Endothelial cell of umbilical vein (primary cell): Measurements from ENCODE around the gene HOXD8. TPM values are rescaled to one million over a fixed set of nuclear protein-coding genes. Genes with fewer than 3 reads are reported as not detected.

Experiments
- BruUV-seq: library from RNA; stranded (reverse); fragments of 400-500 nt; replicated peaks from 2 replicates; lab custom pipeline; 2021; lab: Mats Ljungman, UMichigan
- CTCF ChIA-PET: fragments of 300-600, 350-600 bp; sonication (Branson Sonifier 250); formaldehyde crosslinking; loops from one replicate; lab custom pipeline; 2021; ENCODE audit warnings: antibody characterized with exemption, inconsistent platforms; lab: Charles Lee
- POLR2A ChIA-PET: fragments of 300-600, 350-600 bp; sonication (Branson Sonifier 250); formaldehyde crosslinking; loops from one replicate; lab custom pipeline; 2021; ENCODE audit warnings: antibody characterized with exemption, inconsistent platforms; lab: Charles Lee
- DNase-seq: peaks from one replicate; pipeline ENCODE4 v3.0.0-alpha.2; 2011; ENCODE audit warnings: low read depth, low spot score
- FAIRE-seq: peaks from 2 replicates; lab custom pipeline; 2011; peaks lifted over from hg19 to GRCh38; lab: Jason Lieb, UNC
- H2AFZ ChIP-seq: 2 replicates; pipeline ENCODE4 v1.6.0; 2012; ENCODE audit warnings: low read depth, low read length, control low read depth, inconsistent platforms
- H3K27ac ChIP-seq: 2 replicates; pipeline ENCODE4 v1.5.1; 2011; ENCODE audit warnings: low read depth, mild to moderate bottlenecking, control low read depth, low read length, moderate library complexity; ENCODE audit not compliant: insufficient read depth
- H3K27me3 ChIP-seq, 2 experiments: 2 replicates each; pipeline versions ENCODE4 v1.6.0 to v1.6.1; 2011; ENCODE audit warnings: low read length in 2 of 2, mixed read lengths in 1 of 2; ENCODE audit not compliant: control insufficient read depth in 2 of 2, insufficient read depth in 2 of 2
- H3K36me3 ChIP-seq, 2 experiments: 2 replicates in 1 of 2; 3 replicates in 1 of 2; pipeline ENCODE4 v1.5.1; 2011; ENCODE audit warnings: low read length in 2 of 2, mild to moderate bottlenecking in 1 of 2, moderate library complexity in 1 of 2; ENCODE audit not compliant: control insufficient read depth in 2 of 2, insufficient read depth in 2 of 2; ENCODE audit errors: extremely low read depth in 1 of 2
- H3K4me1 ChIP-seq: 3 replicates; pipeline ENCODE4 v1.5.1; 2011; ENCODE audit warnings: mild to moderate bottlenecking, low read length; ENCODE audit not compliant: control insufficient read depth, insufficient read depth; ENCODE audit errors: extremely low read depth
- H3K4me2 ChIP-seq: 2 replicates; pipeline ENCODE4 v1.6.1; 2011; ENCODE audit warnings: low read length, control low read depth, mixed read lengths; ENCODE audit not compliant: insufficient read depth
- H3K4me3 ChIP-seq, 3 experiments: fragments of 200-600 bp in 1 of 3; sonication (generic), shearing (Covaris generic) in 1 of 3; replicated peaks in 1 of 3; 2 replicates each; pipeline ENCODE4 v1.5.1; 2011 to 2016; ENCODE audit warnings: control low read depth in 3 of 3, low read length in 3 of 3, mild to moderate bottlenecking in 2 of 3, inconsistent platforms in 1 of 3, low read depth in 1 of 3, moderate library complexity in 1 of 3; ENCODE audit not compliant: insufficient read depth in 1 of 3
- H3K79me2 ChIP-seq: 2 replicates; pipeline ENCODE4 v1.6.0; 2012; ENCODE audit warnings: low read length, inconsistent platforms; ENCODE audit not compliant: control insufficient read depth, insufficient read depth
- H3K9ac ChIP-seq: replicated peaks from 2 replicates; pipeline ENCODE3; 2011; ENCODE audit warnings: low read length, control low read depth; ENCODE audit not compliant: insufficient read depth; ENCODE audit errors: extremely low read depth
- H3K9me1 ChIP-seq: replicated peaks from 3 replicates; pipeline ENCODE4 v1.6.0; 2011; ENCODE audit warnings: mild to moderate bottlenecking, low read length; ENCODE audit not compliant: control insufficient read depth, insufficient read depth; ENCODE audit errors: extremely low read depth
- H3K9me3 ChIP-seq: replicated peaks from 2 replicates; pipeline ENCODE4 v1.5.1; 2012; ENCODE audit warnings: low read length, inconsistent platforms; ENCODE audit not compliant: control insufficient read depth, insufficient read depth
- H4K20me1 ChIP-seq: replicated peaks from 2 replicates; pipeline ENCODE3; 2011; ENCODE audit warnings: mild to moderate bottlenecking, low read length; ENCODE audit not compliant: control insufficient read depth, insufficient read depth; ENCODE audit errors: extremely low read depth
- EZH2 ChIP-seq: IDR thresholded peaks from 2 replicates; pipeline ENCODE4 v1.6.1; 2012; ENCODE audit warnings: borderline replicate concordance, low read depth, mild to moderate bottlenecking, moderate library complexity, low read length, inconsistent platforms; ENCODE audit not compliant: severe bottlenecking
- FOS ChIP-seq: IDR thresholded peaks from 2 replicates; pipeline ENCODE4 v1.6.1; 2011; ENCODE audit warnings: mild to moderate bottlenecking, low read length, moderate library complexity, borderline replicate concordance; ENCODE audit not compliant: insufficient read depth
- GATA2 ChIP-seq: IDR thresholded peaks from 2 replicates; pipeline ENCODE4 v1.7.0; 2011; ENCODE audit warnings: low read depth, mild to moderate bottlenecking, moderate library complexity, mixed read lengths, low read length; ENCODE audit not compliant: insufficient read length, insufficient read depth
- JUN ChIP-seq: IDR thresholded peaks from 2 replicates; pipeline ENCODE4 v1.6.1; 2011; ENCODE audit warnings: borderline replicate concordance, low read depth; ENCODE audit not compliant: insufficient read length, insufficient read depth
- MYC ChIP-seq: IDR thresholded peaks from one replicate; pipeline ENCODE4 v1.6.1; 2011; ENCODE audit warnings: mild to moderate bottlenecking, low read depth, low read length
- POLR2A ChIP-seq: IDR thresholded peaks from 2 replicates; pipeline ENCODE4 v1.6.1; 2012; ENCODE audit warnings: low read depth, mild to moderate bottlenecking, control low read depth, low read length
- POLR2AphosphoS5 ChIP-seq: IDR thresholded peaks from 2 replicates; pipeline ENCODE4 v1.6.1; 2012; ENCODE audit warnings: low read depth, mild to moderate bottlenecking, control low read depth, low read length, moderate library complexity; ENCODE audit not compliant: insufficient read depth
- dilution Hi-C: fragments of 300-500 bp; cut with MboI; formaldehyde crosslinking; loops from one replicate; pipeline ENCODE4 v1.15.0; 2019; ENCODE audit warnings: low sequenced_read_pairs; ENCODE audit not compliant: extremely low pct_ligation_motif_present
- intact Hi-C: fragments of 100-400 bp; cut with micrococcal nuclease; formaldehyde crosslinking; loops from one replicate; pipeline ENCODE4 v1.10.0; 2022
- polyA plus RNA-seq, 4 experiments: library from polyadenylated mRNA; depleted of rRNA in 3 of 4; stranded (reverse) in 3 of 4; unstranded in 1 of 4; fragments of >200 nt; gene quantifications; 2 replicates each; pipeline versions ENCODE4 v1.2.1 to v1.2.3, GENCODE V29; 2011 to 2012; ENCODE audit warnings: missing spikeins in 1 of 4
- total RNA-seq: library from RNA; stranded (reverse); gene quantifications from 2 replicates; pipeline ENCODE4 v1.2.3, GENCODE V29; 2021
- TF ChIP-seq, protein P1 (sequence below): IDR thresholded peaks from 2 replicates; pipeline ENCODE4 v1.6.1; 2011; ENCODE audit not compliant: insufficient read depth, insufficient read length
- TF ChIP-seq, protein P2 (sequence below), 2 donors: IDR thresholded peaks; 1 replicate in 1 of 2; 2 replicates in 1 of 2; pipeline ENCODE4 v1.5.1; 2011; ENCODE audit warnings: low read length in 2 of 2, mild to moderate bottlenecking in 2 of 2, moderate library complexity in 2 of 2, control low read depth in 1 of 2, inconsistent platforms in 1 of 2, low read depth in 1 of 2; ENCODE audit not compliant: insufficient read depth in 1 of 2; ENCODE audit errors: extremely low read depth in 1 of 2

HOXD8 gene
- total and polyA plus RNA-seq, 2 donors (not counting 3 experiments of a cell fraction or from before 2014, with no cell fraction given), result 6.4 to 15.6 TPM

DNA sequence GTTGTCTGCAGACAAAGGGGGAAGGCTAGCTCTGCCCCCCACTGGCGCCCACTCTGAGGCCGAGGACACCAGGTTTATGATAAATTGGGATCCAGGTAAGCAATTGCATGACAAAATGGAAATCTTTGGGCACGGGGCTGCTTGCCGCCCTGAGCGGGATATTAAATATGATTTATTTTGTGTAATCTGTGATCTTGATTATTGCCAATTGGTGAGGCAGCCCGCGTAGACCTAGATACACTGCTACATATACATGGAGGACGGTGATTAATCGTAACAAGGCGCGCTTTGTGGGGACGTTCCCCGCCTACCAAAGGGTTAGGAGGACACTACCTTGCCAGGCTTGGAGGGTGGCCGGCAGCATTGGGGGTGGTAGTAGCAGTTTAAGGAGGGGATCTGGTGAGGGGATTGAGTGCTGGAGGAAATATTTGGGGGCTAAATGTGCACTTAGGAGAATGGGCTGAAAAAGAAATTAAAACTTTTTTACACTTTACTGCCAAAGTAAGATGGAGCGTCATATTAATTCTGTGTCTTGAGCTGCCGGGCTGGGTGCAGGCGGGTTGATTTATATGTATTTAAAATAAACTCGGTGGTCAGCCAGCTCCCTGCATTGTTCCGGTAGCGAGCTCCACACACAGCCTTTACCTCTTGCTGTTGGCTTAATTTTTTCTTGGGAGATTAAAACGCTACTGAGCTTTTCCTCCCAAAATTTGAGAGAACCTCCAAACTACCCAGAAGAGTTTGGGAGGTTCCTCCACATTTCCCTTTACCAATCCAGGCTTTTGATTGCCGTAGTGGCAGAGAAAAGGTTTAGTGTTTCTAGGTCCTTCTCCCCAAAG lies 31.7 kb downstream of the HOXD8 start:
- DNase-seq (no peak), FAIRE-seq (no peak)
- Histone ChIP-seq H3K27me3 (peaks cover 5 to 15% of the 10 kb centered on the region in 2 experiments), H2AFZ (no peak overlapping the region), H3K36me3 (no peaks in the 10 kb centered on the region), H3K79me2 (no peaks in the 10 kb centered on the region), H3K4me2 (no peak overlapping the region), H3K4me1 (peaks cover 3% of the 10 kb centered on the region), H3K27ac (no peak overlapping the region), H3K4me3 (no peak overlapping the region), H4K20me1 (no peaks in the 10 kb centered on the region), H3K9ac (no peak overlapping the region), H3K9me3 (no peaks in the 10 kb centered on the region), H3K9me1 (no peaks in the 10 kb centered on the region)
- CTCF ChIA-PET, result interaction anchor here (0.7 to 3.4 kb wide), 7 partner anchors 10 to 1004 kb away, joined by 3 to 18 read pairs (median 4); partner anchors contain the start of gene MTX2
- dilution Hi-C loops, result no loop called here
- POLR2A ChIA-PET, result no interaction called here
- BruUV-seq, result no TSS peak
- TF ChIP-seq JUN, result no peak
- no peak for TF ChIP-seq POLR2AphosphoS5
- no peak for TF ChIP-seq POLR2A
- TF ChIP-seq, protein P1, sequence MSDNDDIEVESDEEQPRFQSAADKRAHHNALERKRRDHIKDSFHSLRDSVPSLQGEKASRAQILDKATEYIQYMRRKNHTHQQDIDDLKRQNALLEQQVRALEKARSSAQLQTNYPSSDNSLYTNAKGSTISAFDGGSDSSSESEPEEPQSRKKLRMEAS, result no peak
- no peak for TF ChIP-seq FOS
- TF ChIP-seq EZH2, result no peak
- no peak for TF ChIP-seq GATA2
- no peak for TF ChIP-seq MYC
- TF ChIP-seq, protein P2, sequence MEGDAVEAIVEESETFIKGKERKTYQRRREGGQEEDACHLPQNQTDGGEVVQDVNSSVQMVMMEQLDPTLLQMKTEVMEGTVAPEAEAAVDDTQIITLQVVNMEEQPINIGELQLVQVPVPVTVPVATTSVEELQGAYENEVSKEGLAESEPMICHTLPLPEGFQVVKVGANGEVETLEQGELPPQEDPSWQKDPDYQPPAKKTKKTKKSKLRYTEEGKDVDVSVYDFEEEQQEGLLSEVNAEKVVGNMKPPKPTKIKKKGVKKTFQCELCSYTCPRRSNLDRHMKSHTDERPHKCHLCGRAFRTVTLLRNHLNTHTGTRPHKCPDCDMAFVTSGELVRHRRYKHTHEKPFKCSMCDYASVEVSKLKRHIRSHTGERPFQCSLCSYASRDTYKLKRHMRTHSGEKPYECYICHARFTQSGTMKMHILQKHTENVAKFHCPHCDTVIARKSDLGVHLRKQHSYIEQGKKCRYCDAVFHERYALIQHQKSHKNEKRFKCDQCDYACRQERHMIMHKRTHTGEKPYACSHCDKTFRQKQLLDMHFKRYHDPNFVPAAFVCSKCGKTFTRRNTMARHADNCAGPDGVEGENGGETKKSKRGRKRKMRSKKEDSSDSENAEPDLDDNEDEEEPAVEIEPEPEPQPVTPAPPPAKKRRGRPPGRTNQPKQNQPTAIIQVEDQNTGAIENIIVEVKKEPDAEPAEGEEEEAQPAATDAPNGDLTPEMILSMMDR (IDR thresholded peaks at IDR 0.05; ENCODE audit: extremely low read depth in 1 of 2, insufficient read depth in 1 of 2, low read depth in 1 of 2, low read length in 2 of 2), result no peak
- intact Hi-C loops, result no loop called here
